ENCODE results near the gene DOP1B. TPM values are rescaled to one million over a fixed set of nuclear protein-coding genes. Genes with fewer than 3 reads are reported as not detected.

The DOP1B gene
- total RNA-seq, 1 donor from 2014 or later, result 8.7 TPM

DNA sequence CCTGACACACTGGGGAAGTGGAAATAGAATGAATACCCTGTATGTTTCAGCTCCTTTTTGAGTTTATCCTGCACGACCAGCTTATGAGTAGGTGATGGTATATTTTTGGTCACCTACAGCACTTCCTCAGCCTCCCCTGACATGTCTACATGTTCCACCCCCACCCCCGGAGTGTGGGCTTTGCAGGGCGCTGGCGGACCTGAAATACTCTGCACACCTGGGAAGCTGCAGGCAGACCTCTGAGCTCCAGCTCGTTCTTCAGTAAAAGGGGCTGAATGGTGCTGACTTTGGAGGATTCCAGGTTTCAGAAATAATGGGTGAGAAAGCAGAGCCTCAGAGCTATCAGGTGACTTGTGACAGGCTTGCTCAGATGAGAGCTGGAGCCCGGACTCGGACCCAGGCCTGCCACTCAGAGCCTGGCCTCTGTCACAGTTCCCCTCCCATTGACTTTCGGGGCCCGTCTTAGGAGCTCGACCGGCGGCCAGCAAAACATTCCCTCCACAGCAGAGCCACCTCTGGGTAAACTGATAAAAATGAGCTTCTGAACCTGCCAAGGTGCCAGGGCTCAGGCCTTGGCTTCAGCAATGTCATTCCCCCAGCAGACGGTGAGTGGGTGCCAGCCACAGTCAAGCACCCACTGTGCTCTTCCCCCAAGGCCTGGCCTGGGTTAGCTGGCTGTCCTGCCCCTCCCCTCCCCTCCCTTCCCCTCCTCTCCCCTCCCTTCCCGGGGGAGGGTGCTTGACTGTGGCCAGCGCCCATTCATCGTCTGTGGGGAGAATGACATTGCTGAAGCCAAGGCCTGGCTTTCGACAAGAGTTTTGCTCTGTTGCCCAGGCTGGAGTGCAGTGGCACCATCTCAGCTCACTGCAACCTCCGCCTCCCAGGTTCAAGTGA is 30.1 kb downstream of the DOP1B start:
- Mint-ChIP-seq H3K4me1 (ENCODE audit: unreplicated experiment) (no peaks in the 10 kb centered on the region), H3K9me3 (ENCODE audit: unreplicated experiment) (no peaks in the 10 kb centered on the region), H3K27me3 (ENCODE audit: unreplicated experiment) (no peaks in the 10 kb centered on the region)

DNA sequence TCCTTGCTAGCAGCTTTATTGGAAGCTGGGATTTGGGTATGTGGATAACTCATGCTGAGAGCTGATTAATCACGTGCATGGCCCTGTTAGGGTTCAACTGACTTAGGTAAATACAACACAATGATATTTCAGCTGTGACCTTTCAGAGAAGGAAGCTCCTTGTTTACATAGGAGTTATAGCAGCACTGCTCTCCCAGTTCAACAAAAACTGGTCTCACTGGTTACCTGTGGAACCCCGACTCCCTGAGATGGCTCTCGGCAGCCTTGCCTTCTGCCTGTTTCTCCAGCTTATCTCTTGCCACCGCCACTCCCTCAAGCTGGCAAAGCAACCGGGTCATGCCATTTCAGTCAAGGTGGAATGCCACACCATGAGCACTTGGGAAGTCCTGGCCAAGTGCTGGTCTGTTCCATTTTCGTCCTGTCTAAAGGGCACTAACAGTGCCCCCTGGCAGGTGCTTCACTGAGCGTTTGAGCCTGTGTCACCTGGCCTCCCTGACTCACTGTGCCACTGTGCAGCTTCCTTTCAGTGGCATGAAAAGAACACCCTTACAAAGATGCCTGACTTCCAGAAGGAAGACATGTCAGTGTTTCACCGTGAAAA is 31.6 kb downstream of the DOP1B start:
- DNase-seq (ENCODE audit: low spot score), result no peak
- Mint-ChIP-seq H3K9me3 (ENCODE audit: unreplicated experiment) (no peaks in the 10 kb centered on the region), H3K36me3 (ENCODE audit: low read depth, unreplicated experiment) (no peaks in the 10 kb centered on the region), H3K27me3 (ENCODE audit: unreplicated experiment) (no peaks in the 10 kb centered on the region), H3K4me1 (ENCODE audit: unreplicated experiment) (no peaks in the 10 kb centered on the region), H3K4me3 (ENCODE audit: unreplicated experiment) (no peak overlapping the region), H3K27ac (ENCODE audit: unreplicated experiment) (no peak overlapping the region)
- TF ChIP-seq, protein P1, sequence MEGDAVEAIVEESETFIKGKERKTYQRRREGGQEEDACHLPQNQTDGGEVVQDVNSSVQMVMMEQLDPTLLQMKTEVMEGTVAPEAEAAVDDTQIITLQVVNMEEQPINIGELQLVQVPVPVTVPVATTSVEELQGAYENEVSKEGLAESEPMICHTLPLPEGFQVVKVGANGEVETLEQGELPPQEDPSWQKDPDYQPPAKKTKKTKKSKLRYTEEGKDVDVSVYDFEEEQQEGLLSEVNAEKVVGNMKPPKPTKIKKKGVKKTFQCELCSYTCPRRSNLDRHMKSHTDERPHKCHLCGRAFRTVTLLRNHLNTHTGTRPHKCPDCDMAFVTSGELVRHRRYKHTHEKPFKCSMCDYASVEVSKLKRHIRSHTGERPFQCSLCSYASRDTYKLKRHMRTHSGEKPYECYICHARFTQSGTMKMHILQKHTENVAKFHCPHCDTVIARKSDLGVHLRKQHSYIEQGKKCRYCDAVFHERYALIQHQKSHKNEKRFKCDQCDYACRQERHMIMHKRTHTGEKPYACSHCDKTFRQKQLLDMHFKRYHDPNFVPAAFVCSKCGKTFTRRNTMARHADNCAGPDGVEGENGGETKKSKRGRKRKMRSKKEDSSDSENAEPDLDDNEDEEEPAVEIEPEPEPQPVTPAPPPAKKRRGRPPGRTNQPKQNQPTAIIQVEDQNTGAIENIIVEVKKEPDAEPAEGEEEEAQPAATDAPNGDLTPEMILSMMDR (IDR thresholded peaks at IDR 0.05; ENCODE audit: unreplicated experiment), result no peak

More for the DNA sequence above, 30.1 kb downstream of the DOP1B start:
- Mint-ChIP-seq H3K27ac (ENCODE audit: unreplicated experiment) (no peak overlapping the region), H3K36me3 (ENCODE audit: low read depth, unreplicated experiment) (no peaks in the 10 kb centered on the region), H3K4me3 (ENCODE audit: unreplicated experiment) (no peak overlapping the region)
- DNase-seq (ENCODE audit: low spot score), result no peak
- TF ChIP-seq, protein P1 (IDR thresholded peaks at IDR 0.05; ENCODE audit: unreplicated experiment), result no peak

DNA sequence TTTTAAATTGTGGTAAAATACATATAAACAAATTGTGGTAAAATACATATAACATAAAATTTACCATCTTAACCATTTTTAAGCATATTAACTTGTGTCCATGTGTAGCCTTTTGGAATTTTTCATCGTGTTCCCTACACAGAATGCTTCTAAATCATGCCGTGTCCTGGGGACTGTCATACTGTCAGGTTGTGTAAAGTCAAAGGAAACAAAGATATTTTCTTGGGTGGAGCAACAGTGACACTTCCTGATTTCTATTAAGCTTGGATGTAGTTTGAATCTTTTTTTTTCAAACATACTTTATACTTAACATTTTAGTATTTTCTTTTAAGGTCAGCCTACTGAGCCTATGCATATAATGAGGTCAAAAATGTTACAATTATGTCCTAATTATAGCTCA is 32.3 kb downstream of the DOP1B start:
- TF ChIP-seq, protein P1 (IDR thresholded peaks at IDR 0.05; ENCODE audit: unreplicated experiment), result no peak
- Mint-ChIP-seq H3K27me3 (ENCODE audit: unreplicated experiment) (no peaks in the 10 kb centered on the region), H3K4me1 (ENCODE audit: unreplicated experiment) (no peaks in the 10 kb centered on the region), H3K4me3 (ENCODE audit: unreplicated experiment) (no peak overlapping the region), H3K9me3 (ENCODE audit: unreplicated experiment) (no peaks in the 10 kb centered on the region), H3K27ac (ENCODE audit: unreplicated experiment) (no peak overlapping the region), H3K36me3 (ENCODE audit: low read depth, unreplicated experiment) (no peaks in the 10 kb centered on the region)
- DNase-seq (ENCODE audit: low spot score), result no peak

DNA sequence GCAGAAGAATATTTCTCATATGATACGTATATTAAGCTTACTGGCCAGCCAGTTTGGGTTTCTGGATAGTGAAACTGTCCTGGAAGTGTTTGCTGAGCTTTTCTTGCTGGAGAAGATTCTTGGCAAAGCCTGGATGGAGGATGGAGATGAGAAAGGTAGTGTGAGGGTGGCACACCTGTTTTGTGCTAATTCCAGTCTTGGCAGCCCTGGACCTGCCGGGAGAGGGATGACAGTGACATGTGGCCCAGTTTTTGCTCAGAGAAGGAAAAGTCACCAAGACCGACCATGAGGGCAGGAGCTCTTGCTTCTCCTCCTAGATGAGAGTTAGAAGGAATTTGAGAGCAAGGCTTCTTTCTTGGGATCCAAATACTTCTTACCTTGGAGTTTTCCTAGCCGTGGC is 34.1 kb downstream of the DOP1B start:
- Mint-ChIP-seq H3K36me3 (ENCODE audit: low read depth, unreplicated experiment) (no peaks in the 10 kb centered on the region), H3K4me1 (ENCODE audit: unreplicated experiment) (no peaks in the 10 kb centered on the region), H3K9me3 (ENCODE audit: unreplicated experiment) (no peaks in the 10 kb centered on the region), H3K27ac (ENCODE audit: unreplicated experiment) (no peak overlapping the region), H3K4me3 (ENCODE audit: unreplicated experiment) (no peak overlapping the region), H3K27me3 (ENCODE audit: unreplicated experiment) (no peaks in the 10 kb centered on the region)
- DNase-seq (ENCODE audit: low spot score), result no peak
- TF ChIP-seq, protein P1 (IDR thresholded peaks at IDR 0.05; ENCODE audit: unreplicated experiment), result no peak

DNA sequence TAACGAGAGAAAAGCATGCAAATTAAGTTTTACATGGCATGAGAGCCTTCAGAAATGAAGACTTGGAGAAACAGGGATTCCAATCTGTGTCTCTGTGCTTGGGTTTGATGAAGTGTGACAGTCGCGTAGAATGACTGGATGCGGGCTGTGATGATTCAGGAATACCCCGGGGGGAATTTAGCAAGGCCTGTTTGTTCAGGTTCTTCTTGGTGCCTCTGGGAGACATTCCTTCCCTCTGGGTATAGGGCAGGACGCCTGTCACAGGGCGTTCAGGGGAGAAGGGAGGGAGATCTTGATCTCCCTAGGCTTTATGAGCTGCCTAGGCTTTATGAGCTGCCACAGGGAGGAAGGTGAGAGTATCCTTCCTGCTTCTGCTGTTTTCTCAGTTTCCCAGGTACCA is 36.6 kb downstream of the DOP1B start:
- Mint-ChIP-seq H3K27me3 (ENCODE audit: unreplicated experiment) (no peaks in the 10 kb centered on the region), H3K4me1 (ENCODE audit: unreplicated experiment) (no peaks in the 10 kb centered on the region), H3K4me3 (ENCODE audit: unreplicated experiment) (no peak overlapping the region), H3K36me3 (ENCODE audit: low read depth, unreplicated experiment) (no peaks in the 10 kb centered on the region), H3K27ac (ENCODE audit: unreplicated experiment) (no peak overlapping the region), H3K9me3 (ENCODE audit: unreplicated experiment) (no peaks in the 10 kb centered on the region)
- DNase-seq (ENCODE audit: low spot score), result no peak
- TF ChIP-seq, protein P1 (IDR thresholded peaks at IDR 0.05; ENCODE audit: unreplicated experiment), result no peak

All from endothelial cell (in vitro differentiated cells).